GM18907 (cell line): ENCODE results near the gene CDIPT.

ENCODE experiments used
- ATAC-seq: cut with Tn5 transposase; IDR thresholded peaks from one replicate; pipeline ENCODE4 v1.9.1; 2021; ENCODE audit warnings: mild to moderate bottlenecking, moderate library complexity; ENCODE audit not compliant: unreplicated experiment

CDIPT gene

GRCh38 chr16:29860218-29860617 is 2.8 kb downstream of the CDIPT start:
- no peak for ATAC-seq

- ATAC-seq = no peak
These were observed 4.1 kb downstream of the CDIPT start for GRCh38 chr16:29858974-29859373.

GRCh38 chr16:29858149-29858849 is 4.7 kb downstream of the CDIPT start:
- no peak for ATAC-seq

GRCh38 chr16:29857133-29857760 is 5.8 kb downstream of the CDIPT start:
- no peak for ATAC-seq

- no peak for ATAC-seq
These were observed 8.4 kb downstream of the CDIPT start for GRCh38 chr16:29854520-29855100.

- ATAC-seq = no peak
These were observed 10.4 kb downstream of the CDIPT start for GRCh38 chr16:29852654-29853053.

GRCh38 chr16:29850998-29851397 is 12.0 kb downstream of the CDIPT start:
- ATAC-seq = no peak

GRCh38 chr16:29849505-29849904 is 13.5 kb downstream of the CDIPT start:
- ATAC-seq = no peak

- no peak for ATAC-seq
These were observed 14.4 kb downstream of the CDIPT start for GRCh38 chr16:29848420-29849297.

GRCh38 chr16:29845656-29846055 is 17.4 kb downstream of the CDIPT start:
- ATAC-seq = no peak

GRCh38 chr16:29844575-29845331 is 18.3 kb downstream of the CDIPT start:
- no peak for ATAC-seq

- no peak for ATAC-seq
These were observed 19.1 kb downstream of the CDIPT start for GRCh38 chr16:29843931-29844330.

GRCh38 chr16:29842732-29843346 is 20.2 kb downstream of the CDIPT start:
- no peak for ATAC-seq

- no peak for ATAC-seq
These were observed 21.4 kb downstream of the CDIPT start for GRCh38 chr16:29841631-29842030.

- no peak for ATAC-seq
These were observed 22.8 kb downstream of the CDIPT start for GRCh38 chr16:29840240-29840639.

- no peak for ATAC-seq
These were observed 23.2 kb downstream of the CDIPT start for GRCh38 chr16:29839822-29840221.

GRCh38 chr16:29837841-29838240 is 25.2 kb downstream of the CDIPT start:
- no peak for ATAC-seq

GRCh38 chr16:29836623-29837022 is 26.4 kb downstream of the CDIPT start:
- ATAC-seq = no peak

GRCh38 chr16:29835926-29836325 is 27.1 kb downstream of the CDIPT start:
- no peak for ATAC-seq

- ATAC-seq = no peak
These were observed 28.9 kb downstream of the CDIPT start for GRCh38 chr16:29834079-29834478.
